CD4-positive, alpha-beta T cell (primary cell): ENCODE results near the gene CEP57L1. TPM values are rescaled to one million over a fixed set of nuclear protein-coding genes. Genes with fewer than 3 reads are reported as not detected.

Experiments
- ATAC-seq: fragments of 200-7000 bp; cut with Tn5 transposase; one replicate; pipeline ENCODE4 v1.10.0; 2022; ENCODE audit warnings: mild to moderate bottlenecking; ENCODE audit not compliant: poor library complexity
- CTCF ChIA-PET: fragments of 350-600 bp; sonication (Branson Sonifier 250); formaldehyde crosslinking; loops from one replicate; lab custom pipeline; 2021; ENCODE audit warnings: antibody characterized with exemption, inconsistent platforms; lab: Charles Lee
- POLR2A ChIA-PET: fragments of 350-600 bp; sonication (Branson Sonifier 250); formaldehyde crosslinking; loops from one replicate; lab custom pipeline; 2021; ENCODE audit warnings: antibody characterized with exemption, inconsistent platforms; lab: Charles Lee
- DNase-seq, 14 experiments: peaks; one replicate each; pipeline ENCODE4 v3.0.0-alpha.2; 2013 to 2020; ENCODE audit warnings: mixed read lengths in 2 of 14
- H3K27ac ChIP-seq, 2 donors: one replicate each; pipeline versions ENCODE4 v1.5.1 to v1.7.0; 2013; ENCODE audit warnings: low read length in 2 of 2, low read depth in 1 of 2, mild to moderate bottlenecking in 1 of 2
- H3K27me3 ChIP-seq, 2 experiments: 1 replicate in 1 of 2; 2 replicates in 1 of 2; pipeline versions ENCODE4 v1.6.1 to v1.7.0; 2013; ENCODE audit warnings: low read length in 2 of 2, control low read depth in 1 of 2, mild to moderate bottlenecking in 1 of 2, moderate library complexity in 1 of 2; ENCODE audit not compliant: insufficient read depth in 2 of 2, control insufficient read depth in 1 of 2
- H3K36me3 ChIP-seq: one replicate; pipeline ENCODE4 v1.6.1; 2013; ENCODE audit warnings: low read length, control low read depth; ENCODE audit not compliant: insufficient read depth
- H3K4me1 ChIP-seq: one replicate; pipeline ENCODE4 v1.6.1; 2013; ENCODE audit warnings: low read length, control low read depth; ENCODE audit not compliant: insufficient read depth
- H3K4me3 ChIP-seq: one replicate; pipeline ENCODE4 v1.5.1; 2013; ENCODE audit warnings: mild to moderate bottlenecking, low read length, moderate library complexity
- H3K9me3 ChIP-seq, 2 experiments: 1 replicate in 1 of 2; 2 replicates in 1 of 2; pipeline versions ENCODE4 v1.6.1 to v1.7.0; 2013; ENCODE audit warnings: low read length in 2 of 2, mild to moderate bottlenecking in 2 of 2, control low read depth in 1 of 2, moderate library complexity in 1 of 2; ENCODE audit not compliant: control insufficient read depth in 1 of 2, insufficient read depth in 1 of 2
- H3K27ac Mint-ChIP-seq: one replicate; pipeline ENCODE4 v1.8.0; 2020; ENCODE audit warnings: mixed read lengths
- H3K27me3 Mint-ChIP-seq: one replicate; pipeline ENCODE4 v1.8.0; 2021; ENCODE audit warnings: mixed read lengths
- H3K36me3 Mint-ChIP-seq: one replicate; pipeline ENCODE4 v1.8.0; 2021; ENCODE audit warnings: low read depth, mixed read lengths
- H3K4me1 Mint-ChIP-seq: one replicate; pipeline ENCODE4 v1.8.0; 2021; ENCODE audit warnings: low read depth, mixed read lengths
- H3K4me3 Mint-ChIP-seq: one replicate; pipeline ENCODE4 v1.8.0; 2020; ENCODE audit warnings: mild to moderate bottlenecking, mixed read lengths
- H3K9me3 Mint-ChIP-seq: one replicate; pipeline ENCODE4 v1.8.0; 2020; ENCODE audit warnings: mixed read lengths
- intact Hi-C, 2 experiments: fragments of 100-400 bp; cut with DNase I in 1 of 2; cut with micrococcal nuclease in 1 of 2; formaldehyde crosslinking; loops; one replicate each; pipeline versions ENCODE4 v1.15.1 to v1.9.0; 2023 to 2025; cut with DNase I, micrococcal nuclease
- total RNA-seq, 174 experiments: library from RNA in 2 of 174; stranded (reverse) in 2 of 174; gene quantifications; one replicate each; pipeline ENCODE4 v1.2.3 and lab custom pipeline; 2021 to 2026
- TF ChIP-seq, protein P1 (sequence below): fragments of 200-600 bp; IDR thresholded peaks from one replicate; pipeline ENCODE4 v1.8.0; 2022; ENCODE audit warnings: antibody characterized with exemption, mild to moderate bottlenecking

Gene CEP57L1
- total RNA-seq, 2 experiments from 2014 or later = 3.8 to 4.8 TPM

DNA sequence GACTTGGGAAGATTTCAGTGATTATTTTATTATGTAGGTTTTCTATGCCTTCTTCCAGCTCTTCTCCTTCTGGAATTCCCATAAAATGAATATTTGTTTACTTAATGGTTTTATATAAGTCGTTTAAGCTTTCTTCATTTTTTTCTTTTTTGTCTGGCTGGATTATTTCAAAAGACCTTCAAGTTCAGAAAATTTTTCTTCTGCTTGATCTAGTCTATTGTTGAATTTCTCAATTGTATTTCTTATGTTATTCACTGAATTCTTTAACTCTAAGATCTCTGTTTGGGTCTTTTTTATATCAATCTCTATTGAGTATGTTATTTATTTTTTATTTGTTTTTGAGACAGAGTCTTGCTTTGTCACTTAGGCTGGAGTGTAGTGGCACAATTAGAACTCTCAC is 117.4 kb downstream of the CEP57L1 start:
- no peaks in the 10 kb centered on the region for H3K36me3 ChIP-seq
- ATAC-seq (no peak), DNase-seq (no peak)
- TF ChIP-seq, protein P1, sequence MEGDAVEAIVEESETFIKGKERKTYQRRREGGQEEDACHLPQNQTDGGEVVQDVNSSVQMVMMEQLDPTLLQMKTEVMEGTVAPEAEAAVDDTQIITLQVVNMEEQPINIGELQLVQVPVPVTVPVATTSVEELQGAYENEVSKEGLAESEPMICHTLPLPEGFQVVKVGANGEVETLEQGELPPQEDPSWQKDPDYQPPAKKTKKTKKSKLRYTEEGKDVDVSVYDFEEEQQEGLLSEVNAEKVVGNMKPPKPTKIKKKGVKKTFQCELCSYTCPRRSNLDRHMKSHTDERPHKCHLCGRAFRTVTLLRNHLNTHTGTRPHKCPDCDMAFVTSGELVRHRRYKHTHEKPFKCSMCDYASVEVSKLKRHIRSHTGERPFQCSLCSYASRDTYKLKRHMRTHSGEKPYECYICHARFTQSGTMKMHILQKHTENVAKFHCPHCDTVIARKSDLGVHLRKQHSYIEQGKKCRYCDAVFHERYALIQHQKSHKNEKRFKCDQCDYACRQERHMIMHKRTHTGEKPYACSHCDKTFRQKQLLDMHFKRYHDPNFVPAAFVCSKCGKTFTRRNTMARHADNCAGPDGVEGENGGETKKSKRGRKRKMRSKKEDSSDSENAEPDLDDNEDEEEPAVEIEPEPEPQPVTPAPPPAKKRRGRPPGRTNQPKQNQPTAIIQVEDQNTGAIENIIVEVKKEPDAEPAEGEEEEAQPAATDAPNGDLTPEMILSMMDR = no peak
- peaks cover 2 to 7% of the 10 kb centered on the region in 2 experiments for H3K27me3 ChIP-seq
- no peak overlapping the region for H3K27ac ChIP-seq
- intact Hi-C loops = no loop called here
- Mint-ChIP-seq H3K27ac (no peak overlapping the region), H3K9me3 (peaks cover 8% of the 10 kb centered on the region), H3K36me3 (no peaks in the 10 kb centered on the region), H3K27me3 (peaks cover 24% of the 10 kb centered on the region), H3K4me1 (no peaks in the 10 kb centered on the region), H3K4me3 (no peak overlapping the region)
- ChIA-PET CTCF (no interaction called here), POLR2A (no interaction called here)
- H3K9me3 ChIP-seq = peaks cover 0 to 5% of the 10 kb centered on the region in 2 experiments
- H3K4me3 ChIP-seq = no peak overlapping the region
- no peaks in the 10 kb centered on the region for H3K4me1 ChIP-seq

Other genes starting within 250 kb of the CEP57L1 start
- 1 to 10 TPM; 5.2 to 5.7 TPM for gene ARMC2, start 247.1 kb upstream of the CEP57L1 start, total RNA-seq
- 10 to 100 TPM; 95.9 to 98.3 TPM for gene SESN1, start 661 bp upstream of the CEP57L1 start, total RNA-seq